HepG2 (cell line): ENCODE results near the gene NOL12. TPM values are rescaled to one million over a fixed set of nuclear protein-coding genes. Genes with fewer than 3 reads are reported as not detected.

Experiments
- ARNTL ChIP-seq: sonication (generic); formaldehyde crosslinking; IDR thresholded peaks from 2 replicates; pipeline ENCODE4 v1.4.0; 2020; ENCODE audit warnings: mild to moderate bottlenecking, missing genetic modification reagents
- ATF7-NPFF ChIP-seq: sonication (generic); formaldehyde crosslinking; IDR thresholded peaks from 2 replicates; pipeline ENCODE4 v1.8.1; 2023; ENCODE audit warnings: mild to moderate bottlenecking, low read depth, missing genetic modification reagents, moderate library complexity
- FOXA3 ChIP-seq: IDR thresholded peaks from 2 replicates; pipeline ENCODE4 v1.6.1; 2016; ENCODE audit warnings: missing genetic modification reagents, missing compliant biosample characterization
- KAT8 ChIP-seq: IDR thresholded peaks from 2 replicates; pipeline ENCODE4 v1.6.1; 2016; ENCODE audit warnings: missing genetic modification reagents, missing compliant biosample characterization
- KLF9 ChIP-seq: IDR thresholded peaks from 2 replicates; pipeline ENCODE4 v1.6.1; 2016; ENCODE audit warnings: low read depth
- MEF2D ChIP-seq: sonication (generic); formaldehyde crosslinking; IDR thresholded peaks from 2 replicates; pipeline ENCODE4 v1.5.1; 2020; ENCODE audit warnings: mild to moderate bottlenecking, missing genetic modification reagents
- NR2F6 ChIP-seq, 2 experiments: IDR thresholded peaks; 2 replicates each; pipeline ENCODE4 v1.6.1; 2016; ENCODE audit warnings: antibody characterized with exemption in 1 of 2, mild to moderate bottlenecking in 1 of 2
- PPARG ChIP-seq: conservative IDR thresholded peaks from 2 replicates; pipeline ENCODE4 v1.6.1; 2016; ENCODE audit warnings: missing biosample characterization, missing genetic modification reagents
- SMAD9 ChIP-seq: sonication (generic); formaldehyde crosslinking; IDR thresholded peaks from 2 replicates; pipeline ENCODE4 v1.5.1; 2020; ENCODE audit warnings: mild to moderate bottlenecking, missing genetic modification reagents
- SRF ChIP-seq: IDR thresholded peaks from 2 replicates; pipeline ENCODE4 v1.6.1; 2011; ENCODE audit warnings: mild to moderate bottlenecking, low read depth, low read length, moderate library complexity
- SRSF4 ChIP-seq: fragments of 200-400 bp; formaldehyde crosslinking; IDR thresholded peaks from one replicate; pipeline ENCODE4 v1.6.1; 2018; ENCODE audit warnings: mild to moderate bottlenecking, low read depth, low read length, moderate library complexity; ENCODE audit not compliant: poor library complexity, severe bottlenecking
- SRSF9 ChIP-seq: fragments of 200-400 bp; formaldehyde crosslinking; IDR thresholded peaks from 2 replicates; pipeline ENCODE4 v1.6.1; 2018; ENCODE audit warnings: borderline replicate concordance, mild to moderate bottlenecking, low read depth, low read length; ENCODE audit not compliant: insufficient read depth, poor library complexity, severe bottlenecking
- ZNF234 ChIP-seq: sonication (generic); formaldehyde crosslinking; conservative IDR thresholded peaks from 2 replicates; pipeline ENCODE4 v1.5.1; 2020; ENCODE audit warnings: mild to moderate bottlenecking, missing genetic modification reagents
- ZNF337 ChIP-seq: sonication (generic); formaldehyde crosslinking; IDR thresholded peaks from 2 replicates; pipeline ENCODE4 v1.5.1; 2020; ENCODE audit warnings: missing genetic modification reagents, low read depth, mild to moderate bottlenecking, borderline replicate concordance
- ZNF382 ChIP-seq: sonication (generic); formaldehyde crosslinking; IDR thresholded peaks from 2 replicates; pipeline ENCODE4 v1.5.0; 2020; ENCODE audit warnings: missing genetic modification reagents, mild to moderate bottlenecking, borderline replicate concordance
- ZNF451 ChIP-seq: sonication (generic); formaldehyde crosslinking; IDR thresholded peaks from 2 replicates; pipeline ENCODE4 v1.5.0; 2020; ENCODE audit warnings: mild to moderate bottlenecking, missing genetic modification reagents
- ZNF460 ChIP-seq: sonication (generic); formaldehyde crosslinking; IDR thresholded peaks from 2 replicates; pipeline ENCODE4 v1.5.1; 2020; ENCODE audit warnings: missing genetic modification reagents, mild to moderate bottlenecking, borderline replicate concordance
- ZNF550 ChIP-seq: sonication (generic); formaldehyde crosslinking; IDR thresholded peaks from 2 replicates; pipeline ENCODE4 v1.4.0; 2020; ENCODE audit warnings: mild to moderate bottlenecking, missing genetic modification reagents, borderline replicate concordance
- ZNF644 ChIP-seq: IDR thresholded peaks from 2 replicates; pipeline ENCODE4 v1.6.1; 2016; ENCODE audit warnings: low read depth
- ZNF775 ChIP-seq: sonication (generic); formaldehyde crosslinking; IDR thresholded peaks from 2 replicates; pipeline ENCODE4 v1.4.0; 2020; ENCODE audit warnings: missing genetic modification reagents, mild to moderate bottlenecking, moderate library complexity, borderline replicate concordance
- ZNF790 ChIP-seq: sonication (generic); formaldehyde crosslinking; IDR thresholded peaks from 2 replicates; pipeline ENCODE4 v1.8.0; 2022; ENCODE audit warnings: missing genetic modification reagents, mild to moderate bottlenecking, borderline replicate concordance
- polyA plus RNA-seq, 8 experiments: library from polyadenylated mRNA; depleted of rRNA in 3 of 8; stranded (reverse) in 7 of 8; unstranded in 1 of 8; fragments of >200 nt; fragmentation: Illumina TruSeq in 4 of 8; extraction: Trizol in 4 of 8; gene quantifications; 2 replicates each; pipeline versions ENCODE4 v1.2.1 to v1.2.3, GENCODE V29; 2011 to 2016; ENCODE audit warnings: low read depth in 4 of 8, missing spikeins in 1 of 8, mixed read lengths in 1 of 8; ENCODE audit not compliant: insufficient read depth in 1 of 8
- total RNA-seq, 5 experiments: library from RNA; depleted of rRNA; stranded (reverse); fragments of >200 nt; fragmentation: Illumina TruSeq; extraction: Trizol; gene quantifications; 2 replicates each; pipeline ENCODE4 v1.2.3, GENCODE V29; 2016; ENCODE audit warnings: low read depth in 1 of 5
- TF ChIP-seq, protein P1 (sequence below): sonication (generic); formaldehyde crosslinking; IDR thresholded peaks from 2 replicates; pipeline ENCODE4 v1.4.0; 2020; ENCODE audit warnings: missing genetic modification reagents, borderline replicate concordance
- TF ChIP-seq, protein P2 (sequence below): fragments of 450-650 bp; IDR thresholded peaks from 2 replicates; pipeline ENCODE4 v1.6.1; 2016
- TF ChIP-seq, protein P3 (sequence below): sonication (generic); formaldehyde crosslinking; IDR thresholded peaks from 2 replicates; pipeline ENCODE4 v1.5.1; 2020; ENCODE audit warnings: missing genetic modification reagents, mild to moderate bottlenecking, borderline replicate concordance

The NOL12 gene
- total and polyA plus RNA-seq, 2 of the 13 experiments (the other 11 are each of a cell fraction or from before 2014, with no cell fraction given): 14.3 to 31.4 TPM

DNA sequence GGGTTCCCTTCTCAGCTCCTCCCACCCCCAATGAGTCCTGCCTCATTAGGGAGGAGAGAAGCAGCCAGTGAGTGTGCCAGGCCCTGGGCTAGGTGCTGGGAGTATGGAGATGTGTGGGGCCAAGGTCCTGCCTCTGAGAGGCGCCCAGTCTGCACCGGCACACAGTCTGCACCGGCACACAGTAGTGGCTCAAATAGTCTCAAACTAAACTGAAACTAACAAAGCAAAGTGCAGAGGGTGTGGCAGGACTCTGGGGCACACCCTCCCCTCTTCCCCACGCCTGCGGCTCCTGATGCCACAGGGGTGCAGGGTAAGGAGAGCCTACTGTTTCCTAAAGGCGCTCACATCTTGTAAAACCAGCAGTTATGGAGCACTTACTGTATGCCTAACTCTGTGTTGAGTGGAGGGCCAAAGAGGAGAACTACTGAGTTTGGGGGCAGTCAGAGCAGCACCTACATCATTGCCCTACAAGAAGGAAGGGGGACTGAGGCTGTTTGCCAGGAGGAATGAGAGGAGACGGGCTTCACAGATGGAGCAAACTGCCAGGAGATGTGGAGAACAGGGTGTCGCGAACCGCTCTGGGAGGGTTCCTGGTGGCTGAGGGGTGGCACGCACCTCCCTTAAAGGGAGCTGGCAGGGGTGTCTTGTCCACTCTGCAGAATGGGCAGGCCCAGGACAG, 47.6 kb upstream of the NOL12 start (continued):
- TF ChIP-seq ZNF460 (CRISPR knock-in tag) (no peak), KLF9 (0 out of 2 replicates have a peak, but pooled peaks have one; percentile 42), ZNF382 (CRISPR knock-in tag) (no peak), ATF7-NPFF (no peak), SRF (no peak), ZNF644 (CRISPR knock-in tag) (no peak), ZNF337 (no peak), ZNF775 (no peak), FOXA3 (CRISPR knock-in tag) (0 out of 2 replicates have a peak, but pooled peaks have one; percentile 37), KAT8 (no peak), SRSF9 (no peak), ARNTL (no peak), SMAD9 (CRISPR knock-in tag) (no peak), SRSF4 (no peak), ZNF550 (CRISPR knock-in tag) (no peak), MEF2D (CRISPR knock-in tag) (no peak), ZNF451 (CRISPR knock-in tag) (peak; percentile 19; the same call in 1 of the 2 replicates), PPARG (CRISPR knock-in tag) (no peak), NR2F6 (IDR thresholded peaks at IDR 0.05) (no peak), NR2F6 (CRISPR knock-in tag; IDR thresholded peaks at IDR 0.05) (peak; percentile 15; the same call in 1 of the 2 replicates), ZNF790 (CRISPR knock-in tag) (0 out of 2 replicates have a peak, but pooled peaks have one; percentile 46), ZNF234 (CRISPR knock-in tag) (no peak)
- TF ChIP-seq, protein P1, sequence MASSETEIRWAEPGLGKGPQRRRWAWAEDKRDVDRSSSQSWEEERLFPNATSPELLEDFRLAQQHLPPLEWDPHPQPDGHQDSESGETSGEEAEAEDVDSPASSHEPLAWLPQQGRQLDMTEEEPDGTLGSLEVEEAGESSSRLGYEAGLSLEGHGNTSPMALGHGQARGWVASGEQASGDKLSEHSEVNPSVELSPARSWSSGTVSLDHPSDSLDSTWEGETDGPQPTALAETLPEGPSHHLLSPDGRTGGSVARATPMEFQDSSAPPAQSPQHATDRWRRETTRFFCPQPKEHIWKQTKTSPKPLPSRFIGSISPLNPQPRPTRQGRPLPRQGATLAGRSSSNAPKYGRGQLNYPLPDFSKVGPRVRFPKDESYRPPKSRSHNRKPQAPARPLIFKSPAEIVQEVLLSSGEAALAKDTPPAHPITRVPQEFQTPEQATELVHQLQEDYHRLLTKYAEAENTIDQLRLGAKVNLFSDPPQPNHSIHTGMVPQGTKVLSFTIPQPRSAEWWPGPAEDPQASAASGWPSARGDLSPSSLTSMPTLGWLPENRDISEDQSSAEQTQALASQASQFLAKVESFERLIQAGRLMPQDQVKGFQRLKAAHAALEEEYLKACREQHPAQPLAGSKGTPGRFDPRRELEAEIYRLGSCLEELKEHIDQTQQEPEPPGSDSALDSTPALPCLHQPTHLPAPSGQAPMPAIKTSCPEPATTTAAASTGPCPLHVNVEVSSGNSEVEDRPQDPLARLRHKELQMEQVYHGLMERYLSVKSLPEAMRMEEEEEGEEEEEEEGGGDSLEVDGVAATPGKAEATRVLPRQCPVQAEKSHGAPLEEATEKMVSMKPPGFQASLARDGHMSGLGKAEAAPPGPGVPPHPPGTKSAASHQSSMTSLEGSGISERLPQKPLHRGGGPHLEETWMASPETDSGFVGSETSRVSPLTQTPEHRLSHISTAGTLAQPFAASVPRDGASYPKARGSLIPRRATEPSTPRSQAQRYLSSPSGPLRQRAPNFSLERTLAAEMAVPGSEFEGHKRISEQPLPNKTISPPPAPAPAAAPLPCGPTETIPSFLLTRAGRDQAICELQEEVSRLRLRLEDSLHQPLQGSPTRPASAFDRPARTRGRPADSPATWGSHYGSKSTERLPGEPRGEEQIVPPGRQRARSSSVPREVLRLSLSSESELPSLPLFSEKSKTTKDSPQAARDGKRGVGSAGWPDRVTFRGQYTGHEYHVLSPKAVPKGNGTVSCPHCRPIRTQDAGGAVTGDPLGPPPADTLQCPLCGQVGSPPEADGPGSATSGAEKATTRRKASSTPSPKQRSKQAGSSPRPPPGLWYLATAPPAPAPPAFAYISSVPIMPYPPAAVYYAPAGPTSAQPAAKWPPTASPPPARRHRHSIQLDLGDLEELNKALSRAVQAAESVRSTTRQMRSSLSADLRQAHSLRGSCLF: no peak
- TF ChIP-seq, protein P2, sequence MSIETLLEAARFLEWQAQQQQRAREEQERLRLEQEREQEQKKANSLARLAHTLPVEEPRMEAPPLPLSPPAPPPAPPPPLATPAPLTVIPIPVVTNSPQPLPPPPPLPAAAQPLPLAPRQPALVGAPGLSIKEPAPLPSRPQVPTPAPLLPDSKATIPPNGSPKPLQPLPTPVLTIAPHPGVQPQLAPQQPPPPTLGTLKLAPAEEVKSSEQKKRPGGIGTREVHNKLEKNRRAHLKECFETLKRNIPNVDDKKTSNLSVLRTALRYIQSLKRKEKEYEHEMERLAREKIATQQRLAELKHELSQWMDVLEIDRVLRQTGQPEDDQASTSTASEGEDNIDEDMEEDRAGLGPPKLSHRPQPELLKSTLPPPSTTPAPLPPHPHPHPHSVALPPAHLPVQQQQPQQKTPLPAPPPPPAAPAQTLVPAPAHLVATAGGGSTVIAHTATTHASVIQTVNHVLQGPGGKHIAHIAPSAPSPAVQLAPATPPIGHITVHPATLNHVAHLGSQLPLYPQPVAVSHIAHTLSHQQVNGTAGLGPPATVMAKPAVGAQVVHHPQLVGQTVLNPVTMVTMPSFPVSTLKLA: no peak
- TF ChIP-seq, protein P3, sequence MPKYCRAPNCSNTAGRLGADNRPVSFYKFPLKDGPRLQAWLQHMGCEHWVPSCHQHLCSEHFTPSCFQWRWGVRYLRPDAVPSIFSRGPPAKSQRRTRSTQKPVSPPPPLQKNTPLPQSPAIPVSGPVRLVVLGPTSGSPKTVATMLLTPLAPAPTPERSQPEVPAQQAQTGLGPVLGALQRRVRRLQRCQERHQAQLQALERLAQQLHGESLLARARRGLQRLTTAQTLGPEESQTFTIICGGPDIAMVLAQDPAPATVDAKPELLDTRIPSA (CRISPR knock-in tag): no peak
